GM12801 (cell line): Measurements from ENCODE around the gene PIK3R5.

Experiments used
- TF ChIP-seq, protein P1 (sequence below): IDR thresholded peaks from one replicate; pipeline ENCODE4 v1.5.1; 2011; ENCODE audit warnings: control low read depth; ENCODE audit not compliant: insufficient read length; ENCODE audit errors: extremely low read depth

The PIK3R5 gene

DNA sequence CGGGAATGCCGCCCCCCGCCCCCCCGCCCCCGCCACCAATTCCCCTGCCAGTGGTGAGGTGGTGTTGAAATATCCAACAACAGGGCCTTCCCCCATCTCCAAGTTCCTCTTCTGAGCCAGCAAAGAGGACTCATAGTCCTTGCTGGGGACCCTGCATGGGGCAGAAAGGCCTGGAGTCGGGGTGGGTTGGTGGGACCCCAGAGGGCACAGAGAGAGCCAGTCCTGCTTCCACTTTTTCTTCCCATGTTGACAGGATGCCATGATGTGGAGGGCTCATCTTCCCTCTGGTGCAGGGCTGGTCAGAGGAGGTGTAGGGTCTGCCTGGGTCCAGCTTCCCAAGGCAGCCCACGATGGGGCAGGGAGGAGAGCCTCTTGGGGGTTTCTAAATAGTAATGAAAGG lies 49.0 kb downstream of the PIK3R5 start:
- TF ChIP-seq, protein P1, sequence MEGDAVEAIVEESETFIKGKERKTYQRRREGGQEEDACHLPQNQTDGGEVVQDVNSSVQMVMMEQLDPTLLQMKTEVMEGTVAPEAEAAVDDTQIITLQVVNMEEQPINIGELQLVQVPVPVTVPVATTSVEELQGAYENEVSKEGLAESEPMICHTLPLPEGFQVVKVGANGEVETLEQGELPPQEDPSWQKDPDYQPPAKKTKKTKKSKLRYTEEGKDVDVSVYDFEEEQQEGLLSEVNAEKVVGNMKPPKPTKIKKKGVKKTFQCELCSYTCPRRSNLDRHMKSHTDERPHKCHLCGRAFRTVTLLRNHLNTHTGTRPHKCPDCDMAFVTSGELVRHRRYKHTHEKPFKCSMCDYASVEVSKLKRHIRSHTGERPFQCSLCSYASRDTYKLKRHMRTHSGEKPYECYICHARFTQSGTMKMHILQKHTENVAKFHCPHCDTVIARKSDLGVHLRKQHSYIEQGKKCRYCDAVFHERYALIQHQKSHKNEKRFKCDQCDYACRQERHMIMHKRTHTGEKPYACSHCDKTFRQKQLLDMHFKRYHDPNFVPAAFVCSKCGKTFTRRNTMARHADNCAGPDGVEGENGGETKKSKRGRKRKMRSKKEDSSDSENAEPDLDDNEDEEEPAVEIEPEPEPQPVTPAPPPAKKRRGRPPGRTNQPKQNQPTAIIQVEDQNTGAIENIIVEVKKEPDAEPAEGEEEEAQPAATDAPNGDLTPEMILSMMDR: no peak

DNA sequence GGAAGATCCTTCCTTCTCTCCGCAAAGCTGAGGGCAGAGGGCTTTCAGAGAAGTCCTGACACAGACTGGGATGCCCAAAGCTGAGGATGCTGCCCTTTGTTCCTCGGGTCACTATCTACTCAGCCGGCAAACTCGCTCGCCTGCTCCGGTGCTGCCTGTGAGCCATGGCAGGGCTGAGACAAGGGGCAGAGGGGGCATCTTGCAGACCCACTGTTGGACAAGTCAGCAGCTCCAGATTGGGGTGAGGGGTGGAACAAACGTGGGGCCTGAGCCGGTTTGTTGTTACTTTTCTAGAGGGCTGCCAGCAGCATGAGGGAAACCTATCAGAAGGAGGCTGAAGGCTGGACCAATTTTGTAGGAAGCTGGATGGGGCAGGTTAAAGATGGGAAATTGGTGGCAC lies 51.0 kb downstream of the PIK3R5 start:
- TF ChIP-seq, protein P1: no peak

DNA sequence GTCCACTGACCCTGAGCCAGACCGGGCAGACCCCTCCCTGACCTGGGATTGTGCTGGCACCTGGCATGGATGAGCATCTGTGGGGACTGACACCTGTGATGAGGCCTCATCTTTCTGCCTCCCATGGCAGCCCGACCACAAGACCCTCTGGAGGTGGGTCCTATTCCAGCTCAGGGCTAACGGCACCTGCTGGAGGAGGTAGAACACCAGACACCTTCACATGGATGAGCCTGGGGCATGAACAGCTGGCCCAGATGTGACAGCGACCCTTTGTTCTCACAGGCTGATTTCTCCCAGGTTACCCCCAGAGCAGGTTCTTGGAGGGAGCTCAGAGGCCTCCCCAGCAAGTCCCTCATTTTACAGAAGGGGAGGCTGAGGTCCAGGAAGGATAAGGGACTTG lies 51.6 kb downstream of the PIK3R5 start:
- TF ChIP-seq, protein P1: no peak

DNA sequence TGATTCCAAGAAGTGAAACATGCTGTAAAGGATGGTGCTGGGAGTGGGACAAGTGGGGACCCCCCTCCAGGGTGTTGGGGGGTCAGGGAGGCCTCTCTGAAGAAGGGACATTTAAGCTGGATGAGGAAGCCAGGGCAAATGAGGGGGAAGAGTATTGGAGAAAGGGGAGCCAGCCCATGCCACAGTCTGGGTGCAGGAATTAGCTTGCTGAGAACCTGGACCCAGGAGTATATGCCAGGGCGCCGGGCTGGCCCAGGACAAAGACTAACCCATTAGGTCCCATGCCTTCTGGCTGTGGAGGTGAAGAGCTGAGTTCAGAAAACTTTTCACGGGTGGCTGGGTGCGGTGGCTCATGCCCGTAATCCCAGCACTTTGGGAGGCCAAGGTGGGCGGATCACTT lies 52.4 kb downstream of the PIK3R5 start:
- TF ChIP-seq, protein P1: no peak

DNA sequence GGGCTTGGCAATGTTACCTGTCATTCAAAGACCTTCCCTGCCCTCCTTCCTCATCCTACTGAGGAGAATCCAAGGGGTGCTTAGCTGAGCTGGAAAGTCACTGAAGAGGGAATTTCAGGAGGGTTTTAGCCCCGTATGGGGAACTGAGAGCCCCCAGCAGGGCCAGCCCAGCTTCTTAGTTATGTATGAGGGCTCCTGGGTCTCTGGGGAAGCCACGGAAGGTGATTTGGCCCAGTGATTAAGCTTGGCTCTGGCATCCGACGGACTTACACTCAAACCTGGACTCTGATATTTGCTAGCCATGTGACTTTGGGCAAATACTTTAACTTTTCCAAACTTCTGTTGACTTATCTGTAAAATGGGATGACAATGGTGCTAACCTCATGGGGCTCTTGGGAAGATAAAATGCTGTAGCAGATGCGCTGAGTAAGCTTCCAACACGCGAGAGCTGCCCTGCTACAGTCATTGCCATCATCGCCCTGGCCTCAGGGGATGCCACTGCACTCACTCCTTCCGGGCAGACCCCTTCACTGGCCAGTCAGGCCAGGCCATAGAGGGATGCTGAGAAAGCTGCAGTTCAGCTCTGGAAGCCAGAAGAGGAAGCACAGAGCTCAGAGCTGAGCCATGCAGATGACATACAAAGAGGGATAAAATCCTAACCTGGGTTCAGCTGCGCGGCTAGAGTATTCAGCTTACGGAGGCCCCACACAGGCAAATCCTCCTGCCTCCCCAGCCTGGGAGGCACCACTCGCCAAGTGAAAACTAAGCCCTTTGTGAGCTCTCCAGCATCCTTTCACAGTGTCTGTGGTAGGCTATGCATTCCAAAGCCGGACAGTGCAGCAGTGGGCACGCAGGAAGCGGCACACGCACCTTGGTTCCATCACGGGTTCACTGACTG lies 53.2 kb downstream of the PIK3R5 start:
- TF ChIP-seq, protein P1: no peak

DNA sequence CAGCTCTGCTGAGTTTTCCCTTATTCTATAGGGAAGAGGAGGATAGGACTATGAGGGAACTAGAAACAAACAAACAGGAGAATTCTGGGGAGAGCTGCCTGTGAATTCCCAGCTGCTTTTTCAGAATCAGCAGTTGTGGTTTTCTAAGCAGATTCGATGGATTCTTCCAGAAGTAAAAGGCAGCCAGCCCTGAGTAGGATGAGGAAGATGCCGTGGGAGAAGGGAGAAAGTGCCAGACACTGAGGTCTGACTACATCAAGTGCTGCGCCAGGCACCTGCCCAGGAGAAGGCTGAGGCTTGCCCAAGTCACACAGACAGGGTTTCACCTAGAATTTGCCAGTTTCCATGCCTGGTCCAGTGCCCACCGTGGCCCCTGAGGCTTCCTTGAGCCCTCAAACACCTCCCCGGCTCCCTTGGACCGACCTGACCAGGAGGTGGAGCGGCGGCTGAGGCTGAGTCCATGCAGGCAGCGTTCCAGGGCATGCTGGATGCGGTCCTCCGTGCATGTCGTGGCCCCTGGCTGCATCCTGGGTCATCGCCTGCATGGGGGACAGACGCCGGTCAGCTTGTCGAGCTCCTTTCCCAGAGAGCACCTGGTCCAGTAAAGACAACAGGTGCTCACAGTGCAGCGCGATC lies 54.4 kb downstream of the PIK3R5 start:
- TF ChIP-seq, protein P1: no peak

DNA sequence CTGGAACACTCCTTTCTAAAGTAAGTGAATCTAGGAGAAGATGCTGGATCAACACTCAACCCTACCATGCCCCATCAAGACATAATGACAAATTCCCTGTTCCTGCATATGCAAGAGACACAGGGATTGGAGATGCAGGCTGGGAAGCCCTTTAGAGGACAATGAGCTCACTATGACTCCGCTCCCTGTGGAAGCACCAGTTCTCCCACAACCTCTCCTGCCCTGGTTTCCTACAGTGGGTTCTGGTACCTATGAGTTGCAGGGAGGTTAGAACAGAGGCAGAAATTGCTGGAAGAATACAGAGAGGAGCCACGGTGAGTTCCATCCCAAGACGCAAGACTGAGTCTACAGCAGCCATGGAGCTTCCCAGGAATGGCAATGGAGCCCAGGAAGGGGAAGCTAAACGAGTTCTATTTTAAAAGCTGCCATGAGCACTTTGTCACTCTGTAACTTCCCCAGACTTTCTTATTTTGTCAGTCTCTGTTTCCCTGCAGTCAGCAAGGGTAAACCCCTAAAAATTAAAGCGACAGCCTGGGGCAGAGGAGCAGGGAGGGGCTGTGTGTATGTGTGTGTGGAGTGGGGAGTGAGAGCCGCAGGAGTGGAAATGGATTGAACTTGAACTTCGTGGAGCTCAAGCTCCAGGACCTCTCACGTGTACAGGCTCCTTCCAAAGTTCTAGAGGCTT lies 55.8 kb downstream of the PIK3R5 start:
- TF ChIP-seq, protein P1: no peak
